H4 (cell line): ENCODE measurements around the gene ABCA7. TPM values are rescaled to one million over a fixed set of nuclear protein-coding genes. Genes with fewer than 3 reads are reported as not detected.

Source experiments
- DNase-seq: peaks from one replicate; pipeline ENCODE4 v3.0.0-alpha.2; 2015; ENCODE audit warnings: low spot score
- total RNA-seq: library from RNA; depleted of rRNA; stranded (reverse); fragments of >200 nt; shearing (Covaris generic); gene quantifications from 2 replicates; pipeline ENCODE4 v1.2.3, GENCODE V29; 2014

ABCA7 gene
- total RNA-seq, 1 experiment from 2014 or later, result 2.9 TPM

- no peak for DNase-seq
Observed at GRCh38 chr19:1002600-1002999, 37.3 kb upstream of the ABCA7 start.

GRCh38 chr19:1003283-1003682 is 36.6 kb upstream of the ABCA7 start:
- DNase-seq, result no peak

GRCh38 chr19:1004204-1004802 is 35.6 kb upstream of the ABCA7 start:
- no peak for DNase-seq

- no peak for DNase-seq
Observed at GRCh38 chr19:1004803-1005664, 34.9 kb upstream of the ABCA7 start.

GRCh38 chr19:1006711-1007398 is 33.1 kb upstream of the ABCA7 start:
- no peak for DNase-seq

GRCh38 chr19:1007399-1008251 is 32.3 kb upstream of the ABCA7 start:
- DNase-seq, result no peak

GRCh38 chr19:1008268-1009040 is 31.5 kb upstream of the ABCA7 start:
- DNase-seq, result no peak

GRCh38 chr19:1009041-1009980 is 30.6 kb upstream of the ABCA7 start:
- DNase-seq, result no peak

- DNase-seq, result no peak
Observed at GRCh38 chr19:1009981-1010538, 29.8 kb upstream of the ABCA7 start.

GRCh38 chr19:1010586-1011510 is 29.1 kb upstream of the ABCA7 start:
- no peak for DNase-seq

- DNase-seq, result no peak
Observed at GRCh38 chr19:1011831-1012333, 28.0 kb upstream of the ABCA7 start.

GRCh38 chr19:1012334-1012733 is 27.6 kb upstream of the ABCA7 start:
- no peak for DNase-seq

- DNase-seq, result no peak
Observed at GRCh38 chr19:1013218-1013617, 26.7 kb upstream of the ABCA7 start.

- no peak for DNase-seq
Observed at GRCh38 chr19:1014161-1015060, 25.5 kb upstream of the ABCA7 start.

GRCh38 chr19:1015061-1015781 is 24.7 kb upstream of the ABCA7 start:
- DNase-seq, result no peak
